Omental fat pad (tissue), 4 donors: Measurements from ENCODE around the gene GNAO1. TPM values are rescaled to one million over a fixed set of nuclear protein-coding genes. Genes with fewer than 3 reads are reported as not detected.

Source experiments
- ATAC-seq: fragments of 150-250 bp; one replicate; pipeline ENCODE4 v1.9.1; 2016; ENCODE audit warnings: mild to moderate bottlenecking, moderate library complexity; ENCODE audit not compliant: low FRiP score
- DNase-seq: peaks from one replicate; pipeline ENCODE4 v3.0.0-alpha.2; 2019; ENCODE audit warnings: low spot score
- CTCF ChIP-seq, 3 donors: fragments of 450-650 bp; IDR thresholded peaks; one replicate each; pipeline ENCODE4 v1.5.1; 2016 to 2017; ENCODE audit warnings: antibody characterized with exemption in 3 of 3, mild to moderate bottlenecking in 3 of 3, moderate library complexity in 2 of 3
- total RNA-seq, 4 donors: library from RNA; depleted of rRNA; stranded (reverse); fragments of >200 nt; gene quantifications; one replicate each; pipeline ENCODE4 v1.1.0, GENCODE V29; 2016

Gene GNAO1
- total RNA-seq, 4 donors from 2014 or later: 1.4 to 2.6 (median 2.3) TPM

- ATAC-seq (no peak), DNase-seq (no peak)
- no peak for TF ChIP-seq CTCF (IDR thresholded peaks at IDR 0.05)
These were observed 83.1 kb downstream of the GNAO1 start for GRCh38 chr16:56274369-56274768.

GRCh38 chr16:56275076-56275475 lies 83.8 kb downstream of the GNAO1 start:
- DNase-seq: no peak
- TF ChIP-seq CTCF (IDR thresholded peaks at IDR 0.05): no peak
- ATAC-seq: no peak

DNA sequence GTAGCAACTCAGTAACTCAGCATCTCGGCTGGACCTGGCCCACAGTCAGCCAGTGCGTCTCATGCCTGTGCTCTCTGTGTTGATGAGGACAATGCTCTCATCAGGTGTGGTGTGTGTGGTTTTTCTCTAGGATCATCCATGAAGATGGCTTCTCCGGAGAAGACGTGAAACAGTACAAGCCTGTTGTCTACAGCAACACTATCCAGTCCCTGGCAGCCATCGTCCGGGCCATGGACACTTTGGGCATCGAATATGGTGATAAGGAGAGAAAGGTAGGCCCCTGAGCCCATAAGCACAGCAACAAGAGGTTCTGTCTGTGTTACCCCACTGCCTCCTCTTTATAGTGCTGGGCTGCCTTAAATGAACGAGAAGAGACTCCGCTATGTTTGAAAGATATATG lies 84.5 kb downstream of the GNAO1 start:
- no peak for ATAC-seq
- no peak for TF ChIP-seq CTCF (IDR thresholded peaks at IDR 0.05)
- DNase-seq: no peak

GRCh38 chr16:56277075-56277474 lies 85.8 kb downstream of the GNAO1 start:
- ATAC-seq: no peak
- no peak for TF ChIP-seq CTCF (IDR thresholded peaks at IDR 0.05)
- DNase-seq: no peak

- DNase-seq (no peak), ATAC-seq (no peak)
- no peak for TF ChIP-seq CTCF (IDR thresholded peaks at IDR 0.05)
These were observed 87.0 kb downstream of the GNAO1 start for GRCh38 chr16:56278196-56278855.

- ATAC-seq: no peak
These were observed 87.8 kb downstream of the GNAO1 start for GRCh38 chr16:56279132-56279531.

More at GRCh38 chr16:56279132-56279531, 87.8 kb downstream of the GNAO1 start:
- TF ChIP-seq CTCF (IDR thresholded peaks at IDR 0.05): no peak
- no peak for DNase-seq
